Activated CD8-positive, alpha-beta memory T cell treated with anti-CD3 and anti-CD28 coated beads, Interleukin-2, amount 50 U/mL, for 4 hours (primary cell): ENCODE measurements around the gene GALNT12.

Source experiments
- DNase-seq: peaks from one replicate; pipeline ENCODE4 v3.0.0-alpha.2; 2020

Gene GALNT12

GRCh38 chr9:98783518-98784226 lies 23.8 kb upstream of the GALNT12 start:
- DNase-seq: no peak

- no peak for DNase-seq
Measured at GRCh38 chr9:98784831-98785806, 22.4 kb upstream of the GALNT12 start.

DNA sequence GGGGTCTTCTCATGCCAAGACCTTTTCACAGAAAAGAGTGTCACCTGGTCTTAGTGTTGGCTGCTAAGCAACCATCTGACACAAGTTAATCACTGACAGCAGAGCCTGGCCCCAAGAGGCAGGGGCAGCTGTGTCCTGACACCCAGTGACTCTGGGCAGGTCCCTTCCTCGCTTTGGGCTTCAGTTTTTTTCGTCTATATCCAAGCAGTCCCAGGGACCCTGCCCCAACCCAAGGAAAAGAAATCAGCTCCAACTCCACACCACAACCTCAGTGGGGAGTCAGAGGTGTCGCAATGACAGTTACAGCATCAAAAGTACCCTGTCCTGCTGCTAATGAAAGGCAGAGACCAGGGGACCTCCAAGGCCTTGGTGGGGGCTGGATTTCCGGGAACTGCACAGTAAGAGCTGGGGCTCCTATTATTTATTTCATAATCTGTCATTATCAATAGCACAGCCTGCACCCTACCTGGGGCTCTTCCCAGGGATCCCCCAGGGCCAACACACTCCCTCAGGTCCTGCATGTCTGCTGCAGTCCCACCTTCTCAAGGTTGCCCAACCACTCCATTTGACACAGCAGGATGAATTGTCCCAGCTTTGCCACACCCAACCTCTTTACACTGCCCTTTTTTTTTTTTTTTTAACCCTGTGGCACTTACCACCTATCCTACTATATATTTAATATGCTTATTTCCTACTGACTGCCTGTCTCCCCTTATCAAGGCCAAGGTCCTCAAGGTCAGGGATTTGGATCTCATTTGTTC lies 20.5 kb upstream of the GALNT12 start:
- no peak for DNase-seq

DNA sequence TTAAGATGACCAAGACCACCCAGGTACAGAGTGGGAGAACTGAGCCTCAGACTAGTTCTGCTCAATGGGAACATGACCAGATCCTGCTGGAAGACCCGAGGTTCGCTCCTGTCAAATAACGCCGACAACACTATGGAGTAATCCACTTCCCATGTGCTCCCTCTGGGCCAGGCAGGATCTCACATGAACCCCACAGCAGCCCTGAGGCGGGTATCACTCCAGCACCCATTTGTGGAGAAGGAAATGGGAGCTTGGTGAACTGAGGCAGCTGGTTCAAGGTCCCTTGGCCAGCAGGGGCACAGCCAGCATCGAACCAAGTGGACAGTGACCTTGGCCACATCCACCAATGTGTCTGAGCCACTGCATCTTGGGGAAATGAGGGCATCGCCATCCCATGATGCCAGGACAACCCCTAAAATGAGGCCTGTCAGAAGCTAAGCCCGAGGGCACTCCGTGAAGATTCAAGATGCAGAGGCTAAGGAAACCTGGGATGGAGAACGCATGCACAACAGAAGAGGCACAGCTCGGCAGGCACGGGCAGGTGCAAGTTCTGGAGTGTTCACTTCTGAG lies 19.6 kb upstream of the GALNT12 start:
- no peak for DNase-seq

DNA sequence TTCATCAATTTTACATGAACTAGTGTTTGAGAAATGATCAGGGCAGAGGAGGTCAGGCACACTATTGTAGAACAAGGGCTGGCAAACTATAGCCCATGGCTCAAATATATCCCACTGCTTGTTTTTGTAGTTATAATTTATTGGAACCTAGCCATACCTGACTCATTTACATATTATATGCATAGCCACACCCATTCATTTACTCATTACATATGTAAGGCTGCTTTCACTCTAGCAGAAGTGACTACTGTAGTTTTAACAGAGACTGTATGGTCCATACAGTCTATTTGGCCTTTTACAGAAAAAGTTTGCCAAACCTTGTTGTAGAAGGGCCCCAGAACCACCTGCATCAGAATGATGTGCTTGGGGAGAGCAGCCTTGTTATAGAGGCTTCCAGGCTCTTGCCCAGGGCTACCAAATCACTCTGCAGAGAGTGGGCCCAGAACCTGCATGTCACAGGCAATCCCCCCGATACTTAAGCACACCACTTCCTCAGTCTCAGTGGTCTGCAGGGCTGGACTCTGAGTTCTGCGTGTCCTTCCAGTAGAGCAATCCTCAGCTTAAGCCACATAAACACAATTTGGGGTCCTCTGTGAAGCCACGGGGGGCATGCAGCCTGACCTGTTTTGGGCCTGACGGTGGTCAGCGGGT lies 17.9 kb upstream of the GALNT12 start:
- no peak for DNase-seq

DNA sequence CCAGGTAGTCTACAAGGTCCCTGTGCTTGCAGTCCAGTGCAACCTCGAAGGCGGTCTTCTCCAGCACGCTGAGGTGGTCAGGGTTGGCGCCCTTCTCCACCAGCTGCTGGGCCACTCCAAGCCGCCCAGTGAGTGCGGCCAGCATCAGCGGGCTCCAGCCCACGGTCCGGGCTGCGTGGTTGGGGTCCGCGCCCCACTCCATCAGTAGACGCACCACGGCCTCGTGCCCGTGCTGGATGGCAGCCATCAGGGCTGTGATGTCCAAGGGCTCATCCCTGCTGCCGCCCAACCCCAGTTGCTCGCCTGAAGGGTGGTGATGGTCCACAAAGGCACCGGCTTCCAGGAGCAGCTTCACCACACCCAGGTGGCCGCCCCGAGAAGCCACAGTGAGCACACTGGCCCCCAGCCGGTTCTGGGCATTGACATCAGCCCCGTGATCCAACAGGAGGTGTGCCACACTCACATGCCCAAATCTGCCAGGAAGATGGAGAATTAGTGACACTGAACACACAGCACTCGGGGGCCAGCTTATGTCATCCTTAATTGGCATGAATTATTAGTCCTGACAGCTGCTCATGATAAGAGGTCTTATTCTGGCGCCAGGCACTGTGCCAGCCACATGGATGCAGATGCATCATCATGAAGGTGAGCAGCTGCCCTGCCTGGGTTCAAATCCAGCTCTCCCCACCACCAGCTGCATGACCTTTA lies 17.2 kb upstream of the GALNT12 start:
- DNase-seq: no peak

GRCh38 chr9:98790842-98791607 lies 16.4 kb upstream of the GALNT12 start:
- DNase-seq: peak; percentile 58

DNA sequence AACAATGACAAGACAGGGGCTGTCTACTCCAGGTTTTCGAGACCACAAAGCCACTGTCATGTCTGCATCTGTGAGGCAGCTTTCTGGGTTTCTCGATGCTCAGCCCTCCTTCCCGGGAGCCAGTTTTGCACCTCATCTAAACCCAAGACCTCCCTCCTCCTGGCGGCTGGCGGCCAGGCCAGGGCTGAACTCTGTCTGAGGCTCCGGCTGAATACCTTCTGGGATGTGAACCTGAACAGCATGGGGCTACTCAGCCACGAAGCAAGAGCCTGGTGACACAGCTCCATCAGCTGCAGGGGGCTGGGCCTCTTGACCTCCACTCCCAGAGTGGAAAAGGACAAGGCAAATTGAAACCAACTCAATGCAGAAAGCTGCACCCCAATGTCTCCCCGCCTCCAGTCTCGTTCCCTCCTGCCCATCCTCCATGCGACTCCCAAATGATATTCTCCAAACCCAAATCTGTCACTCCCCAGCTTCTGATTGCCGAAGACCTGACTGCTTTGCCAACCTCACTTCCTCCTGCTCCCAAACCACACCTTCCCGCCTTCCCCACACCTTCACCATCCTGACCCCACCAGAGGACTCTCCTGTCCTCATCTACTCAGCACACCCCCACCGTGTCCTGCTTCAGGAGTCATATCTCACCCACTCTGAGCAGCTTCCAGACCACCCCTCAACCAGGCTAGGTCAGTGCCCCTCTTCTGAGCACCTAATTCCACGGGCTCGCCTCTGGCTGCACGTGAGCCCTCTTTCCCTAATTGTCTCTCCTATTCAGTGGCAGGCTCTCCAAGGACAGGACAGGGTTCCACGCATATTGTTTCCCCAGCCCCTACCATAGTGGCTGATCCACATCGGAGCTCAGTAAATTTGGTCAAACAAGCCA lies 15.6 kb upstream of the GALNT12 start:
- DNase-seq: no peak

GRCh38 chr9:98793031-98793430 lies 14.4 kb upstream of the GALNT12 start:
- no peak for DNase-seq

DNA sequence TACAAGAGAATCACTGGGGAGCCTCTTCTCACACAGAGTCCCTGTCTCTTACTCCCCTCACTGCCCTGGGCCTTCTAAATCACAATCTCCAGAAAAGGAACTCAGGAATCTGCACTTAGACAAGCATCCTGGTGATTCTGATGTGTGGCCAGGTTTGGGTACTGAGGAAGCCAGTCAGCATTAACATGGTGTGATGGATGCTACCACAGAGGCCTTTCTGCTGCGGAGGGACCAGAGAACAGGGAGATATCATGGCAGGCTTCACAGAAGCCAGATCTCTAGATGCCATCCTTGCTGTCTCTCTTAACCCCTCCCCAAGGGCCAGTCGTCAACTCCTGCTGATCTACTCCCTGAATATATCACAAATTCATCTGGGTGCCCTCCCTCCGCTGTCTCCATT lies 12.7 kb upstream of the GALNT12 start:
- no peak for DNase-seq

GRCh38 chr9:98795295-98795955 lies 12.0 kb upstream of the GALNT12 start:
- DNase-seq: no peak

DNA sequence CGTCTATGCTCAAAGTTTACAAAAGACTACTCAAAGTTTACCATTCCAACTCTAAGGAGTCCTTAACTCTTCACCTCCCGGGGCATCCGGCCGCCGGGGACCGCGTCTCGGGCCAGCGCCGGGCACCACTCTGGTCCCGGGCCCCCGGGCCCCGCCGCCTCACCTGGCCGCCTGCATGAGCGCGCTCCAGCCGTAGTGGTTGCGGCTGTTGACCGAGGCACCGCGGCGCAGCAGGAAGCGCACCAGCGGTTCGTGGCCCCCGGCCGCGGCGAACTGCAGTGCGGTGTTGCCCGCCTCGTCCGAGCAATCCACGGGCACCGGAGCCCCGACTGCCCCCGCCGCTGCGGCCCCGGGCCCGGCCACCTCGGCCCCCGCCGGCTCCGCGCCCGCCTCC lies 11.5 kb upstream of the GALNT12 start:
- peak; percentile 26 for DNase-seq

GRCh38 chr9:98796364-98797101 lies 10.9 kb upstream of the GALNT12 start, which contains the start of gene ANKS6:
Gene ANKS6, minus strand, starts transcription at chr9:98796555. Its CDS starts 64 bp downstream, at chr9:98796491.
- DNase-seq: peak; percentile 86

GRCh38 chr9:98797491-98797890 lies 10.0 kb upstream of the GALNT12 start:
- DNase-seq: no peak

- no peak for DNase-seq
Measured at GRCh38 chr9:98798254-98798653, 9.2 kb upstream of the GALNT12 start.

- DNase-seq: no peak
Measured at GRCh38 chr9:98801561-98801960, 5.9 kb upstream of the GALNT12 start.

- no peak for DNase-seq
Measured at GRCh38 chr9:98801969-98802371, 5.5 kb upstream of the GALNT12 start.

GRCh38 chr9:98804083-98804482 lies 3.4 kb upstream of the GALNT12 start:
- DNase-seq: no peak
